HepG2 (cell line): Measurements from ENCODE around the gene TFRC. TPM values are rescaled to one million over a fixed set of nuclear protein-coding genes. Genes with fewer than 3 reads are reported as not detected.
"Not testable (repeated sequence)": the region's sequence is repeated elsewhere in the genome, so short reads cannot be mapped to it uniquely, and the experiment has no call there.

Source experiments
- ATAC-seq: fragments of 200-7000 bp; cut with Tn5 transposase; 3 replicates; pipeline ENCODE4 v1.9.1; 2020; ENCODE audit warnings: mild to moderate bottlenecking, moderate library complexity
- BruUV-seq: library from RNA; stranded (reverse); fragments of 400-500 nt; replicated peaks from 2 replicates; lab custom pipeline; 2021; lab: Mats Ljungman, UMichigan
- CTCF ChIA-PET: fragments of 300-600 bp; formaldehyde crosslinking; extraction: SDS; loops from one replicate; lab custom pipeline; 2021; ENCODE audit warnings: low total read pairs, inconsistent platforms, low intra/inter-chr PET ratio; lab: Yijun Ruan, JAX
- POLR2A ChIA-PET: fragments of 350-600 bp; sonication (Branson Sonifier 250); formaldehyde crosslinking; loops from one replicate; lab custom pipeline; 2020; ENCODE audit warnings: antibody characterized with exemption, inconsistent platforms; lab: Yijun Ruan, JAX
- DNase-seq: peaks from one replicate; pipeline ENCODE4 v3.0.0-alpha.2; 2015; ENCODE audit warnings: low spot score
- FAIRE-seq: peaks from 3 replicates; lab custom pipeline; 2011; peaks lifted over from hg19 to GRCh38; lab: Jason Lieb, UNC
- H2AFZ ChIP-seq: one replicate; pipeline ENCODE4 v1.6.1; 2011; ENCODE audit warnings: low read length, inconsistent platforms
- H3K27ac ChIP-seq: fragments of 300-600 bp; 3 replicates; pipeline ENCODE4 v1.8.0; 2011; ENCODE audit warnings: mixed run types, mild to moderate bottlenecking, mixed read lengths, low read length, inconsistent platforms; ENCODE audit not compliant: insufficient read depth; ENCODE audit errors: extremely low read length
- H3K27me3 ChIP-seq, 2 experiments: fragments of 200-600 bp in 1 of 2; 2 replicates in 1 of 2; 3 replicates in 1 of 2; pipeline versions ENCODE4 v1.6.0 to v1.8.0; 2011; ENCODE audit warnings: low read length in 2 of 2, mild to moderate bottlenecking in 2 of 2, moderate library complexity in 2 of 2, inconsistent platforms in 1 of 2; ENCODE audit not compliant: insufficient read depth in 2 of 2, control insufficient read depth in 1 of 2
- H3K36me3 ChIP-seq, 2 experiments: fragments of 200-600 bp in 1 of 2; replicated peaks in 1 of 2; 2 replicates in 1 of 2; 3 replicates in 1 of 2; pipeline versions ENCODE4 v1.5.1 to v1.8.0; 2011; ENCODE audit warnings: low read length in 2 of 2, inconsistent platforms in 1 of 2; ENCODE audit not compliant: insufficient read depth in 2 of 2, control insufficient read depth in 1 of 2
- H3K4me1 ChIP-seq: 2 replicates; pipeline ENCODE4 v1.5.1; 2012; ENCODE audit warnings: low read length, inconsistent platforms; ENCODE audit not compliant: insufficient read depth
- H3K4me2 ChIP-seq: 2 replicates; pipeline ENCODE4 v1.6.0; 2011; ENCODE audit warnings: low read depth, low read length, inconsistent platforms
- H3K4me3 ChIP-seq, 3 experiments: fragments of 200-600 bp in 1 of 3; sonication (generic), shearing (Covaris generic) in 1 of 3; replicated peaks in 1 of 3; 2 replicates each; pipeline ENCODE4 v1.5.1; 2011 to 2016; ENCODE audit warnings: low read length in 3 of 3, inconsistent platforms in 2 of 3, low read depth in 2 of 3, mild to moderate bottlenecking in 2 of 3, control low read depth in 1 of 3, mixed read lengths in 1 of 3; ENCODE audit not compliant: insufficient read depth in 1 of 3
- H3K79me2 ChIP-seq: one replicate; pipeline ENCODE4 v1.6.1; 2011; ENCODE audit warnings: low read length, inconsistent platforms; ENCODE audit not compliant: insufficient read depth
- H3K9ac ChIP-seq: 2 replicates; pipeline ENCODE4 v1.6.0; 2011; ENCODE audit warnings: mild to moderate bottlenecking, low read depth, low read length, inconsistent platforms; ENCODE audit not compliant: insufficient read depth
- H3K9me3 ChIP-seq: 2 replicates; pipeline ENCODE4 v1.5.1; 2012; ENCODE audit warnings: mild to moderate bottlenecking, low read length
- H4K20me1 ChIP-seq: 2 replicates; pipeline ENCODE4 v1.6.0; 2011; ENCODE audit warnings: inconsistent platforms, mild to moderate bottlenecking, low read length, moderate library complexity; ENCODE audit not compliant: insufficient read depth
- AKAP8 ChIP-seq: sonication (generic); formaldehyde crosslinking; IDR thresholded peaks from 2 replicates; pipeline ENCODE4 v1.5.1; 2020; ENCODE audit warnings: mild to moderate bottlenecking, missing genetic modification reagents
- ATF7-NPFF ChIP-seq: sonication (generic); formaldehyde crosslinking; IDR thresholded peaks from 2 replicates; pipeline ENCODE4 v1.8.1; 2023; ENCODE audit warnings: mild to moderate bottlenecking, low read depth, missing genetic modification reagents, moderate library complexity
- FOXA1 ChIP-seq, 2 experiments: fragments of 450-650 bp in 1 of 2; sonication (generic) in 1 of 2; formaldehyde crosslinking in 1 of 2; IDR thresholded peaks; 2 replicates each; pipeline versions ENCODE4 v1.4.0 to v1.6.1; 2016 to 2020; ENCODE audit warnings: missing genetic modification reagents in 1 of 2
- KDM1A ChIP-seq: IDR thresholded peaks from 2 replicates; pipeline ENCODE4 v1.6.1; 2016; ENCODE audit warnings: missing compliant biosample characterization
- KDM5B ChIP-seq: sonication (generic); formaldehyde crosslinking; IDR thresholded peaks from 2 replicates; pipeline ENCODE4 v1.4.0; 2020; ENCODE audit warnings: missing genetic modification reagents, mild to moderate bottlenecking, borderline replicate concordance
- SMARCC2 ChIP-seq: fragments of 450-650 bp; IDR thresholded peaks from 2 replicates; pipeline ENCODE4 v1.6.1; 2017; ENCODE audit warnings: antibody characterized with exemption, mild to moderate bottlenecking
- SNAPC2 ChIP-seq: sonication (generic); formaldehyde crosslinking; IDR thresholded peaks from 2 replicates; pipeline ENCODE4 v1.8.1; 2022; ENCODE audit warnings: mild to moderate bottlenecking, missing genetic modification reagents
- SP5 ChIP-seq: IDR thresholded peaks from 2 replicates; pipeline ENCODE4 v1.6.1; 2016; ENCODE audit warnings: low read depth, borderline replicate concordance
- ZBTB2 ChIP-seq: sonication (generic); formaldehyde crosslinking; IDR thresholded peaks from 2 replicates; pipeline ENCODE4 v1.8.0; 2022; ENCODE audit warnings: low read depth, missing genetic modification reagents
- ZNF766 ChIP-seq: sonication (generic); formaldehyde crosslinking; IDR thresholded peaks from 2 replicates; pipeline ENCODE4 v1.5.0; 2020; ENCODE audit warnings: missing genetic modification reagents, borderline replicate concordance
- whole genome bisulfite sequencing: methylation state at CpG from one replicate; pipeline ENCODE4 v1.1.6; 2017; ENCODE audit warnings: low lambda C conversion rate; 5-methylcytosine and 5-hydroxymethylcytosine counted together
- in situ Hi-C: cut with HindIII; loops from 2 replicates; pipeline ENCODE4 v1.10.0; 2017; ENCODE audit warnings: low pct_unique_long_range_greater_than_20kb; ENCODE audit not compliant: extremely low pct_ligation_motif_present
- intact Hi-C: fragments of 100-400 bp; cut with micrococcal nuclease; formaldehyde crosslinking; loops from one replicate; pipeline ENCODE4 v1.10.0; 2022; ENCODE audit not compliant: unreplicated experiment
- polyA plus RNA-seq, 8 experiments: library from polyadenylated mRNA; depleted of rRNA in 3 of 8; stranded (reverse) in 7 of 8; unstranded in 1 of 8; fragments of >200 nt; fragmentation: Illumina TruSeq in 4 of 8; extraction: Trizol in 4 of 8; gene quantifications; 2 replicates each; pipeline versions ENCODE4 v1.2.1 to v1.2.3, GENCODE V29; 2011 to 2016; ENCODE audit warnings: low read depth in 4 of 8, missing spikeins in 1 of 8, mixed read lengths in 1 of 8; ENCODE audit not compliant: insufficient read depth in 1 of 8
- total RNA-seq, 5 experiments: library from RNA; depleted of rRNA; stranded (reverse); fragments of >200 nt; fragmentation: Illumina TruSeq; extraction: Trizol; gene quantifications; 2 replicates each; pipeline ENCODE4 v1.2.3, GENCODE V29; 2016; ENCODE audit warnings: low read depth in 1 of 5
- TF ChIP-seq, protein P1 (sequence below): sonication (generic); formaldehyde crosslinking; conservative IDR thresholded peaks from 2 replicates; pipeline ENCODE4 v1.8.1; 2023; ENCODE audit warnings: missing genetic modification reagents

TFRC gene
- total and polyA plus RNA-seq, 2 of the 13 experiments (the other 11 are each of a cell fraction or from before 2014, with no cell fraction given), result 188 to 274 TPM

GRCh38 chr3:196023947-196024346, 57.9 kb downstream of the TFRC start:
- TF ChIP-seq SP5 (CRISPR knock-in tag), result no peak
- no peak for TF ChIP-seq FOXA1 (IDR thresholded peaks at IDR 0.05)
- TF ChIP-seq FOXA1 (CRISPR knock-in tag; IDR thresholded peaks at IDR 0.05), result no peak
- no peak for TF ChIP-seq AKAP8 (CRISPR knock-in tag)
- TF ChIP-seq KDM5B (CRISPR knock-in tag), result no peak
- TF ChIP-seq, protein P1, sequence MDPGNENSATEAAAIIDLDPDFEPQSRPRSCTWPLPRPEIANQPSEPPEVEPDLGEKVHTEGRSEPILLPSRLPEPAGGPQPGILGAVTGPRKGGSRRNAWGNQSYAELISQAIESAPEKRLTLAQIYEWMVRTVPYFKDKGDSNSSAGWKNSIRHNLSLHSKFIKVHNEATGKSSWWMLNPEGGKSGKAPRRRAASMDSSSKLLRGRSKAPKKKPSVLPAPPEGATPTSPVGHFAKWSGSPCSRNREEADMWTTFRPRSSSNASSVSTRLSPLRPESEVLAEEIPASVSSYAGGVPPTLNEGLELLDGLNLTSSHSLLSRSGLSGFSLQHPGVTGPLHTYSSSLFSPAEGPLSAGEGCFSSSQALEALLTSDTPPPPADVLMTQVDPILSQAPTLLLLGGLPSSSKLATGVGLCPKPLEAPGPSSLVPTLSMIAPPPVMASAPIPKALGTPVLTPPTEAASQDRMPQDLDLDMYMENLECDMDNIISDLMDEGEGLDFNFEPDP, result no peak
- no peak for TF ChIP-seq SNAPC2 (CRISPR knock-in tag)
- no peak for TF ChIP-seq ZNF766 (CRISPR knock-in tag)
- no peak for TF ChIP-seq ATF7-NPFF
- no peak for TF ChIP-seq SMARCC2
- no peak for TF ChIP-seq KDM1A
- TF ChIP-seq ZBTB2 (CRISPR knock-in tag), result no peak
- no peaks in the 10 kb centered on the region for H3K79me2 ChIP-seq
- H4K20me1 ChIP-seq, result no peaks in the 10 kb centered on the region
- H3K36me3 ChIP-seq, result no peaks in the 10 kb centered on the region
- DNase-seq (no peak), FAIRE-seq (no peak), ATAC-seq (no peak)
- no peak overlapping the region for H3K27ac ChIP-seq
- H3K4me2 ChIP-seq, result no peak overlapping the region
- no peak overlapping the region for H3K9ac ChIP-seq
- H3K27me3 ChIP-seq, result peaks cover 0 to 9% of the 10 kb centered on the region in 2 experiments; a peak in 1 of 5 replicates
- in situ Hi-C loops (loop anchor here (5.0 to 10.0 kb wide), 2 partner anchors 168 to 491 kb away; partner anchors contain the start of gene SMCO1), intact Hi-C loops (no loop called here)
- 38% methylated on average over 8 of the region's 8 CpGs for WGBS
- H3K9me3 ChIP-seq, result peaks cover 4% of the 10 kb centered on the region; the same call in 1 of the 2 replicates
- ChIA-PET CTCF (interaction anchor here (0.9 kb wide), 1 partner anchor 499 kb away, joined by 3 read pairs; no protein-coding TSS in a partner anchor), POLR2A (no interaction called here)
- H2AFZ ChIP-seq, result no peak overlapping the region
- no peak overlapping the region for H3K4me3 ChIP-seq
- H3K4me1 ChIP-seq, result no peaks in the 10 kb centered on the region
- no TSS peak for BruUV-seq

DNA sequence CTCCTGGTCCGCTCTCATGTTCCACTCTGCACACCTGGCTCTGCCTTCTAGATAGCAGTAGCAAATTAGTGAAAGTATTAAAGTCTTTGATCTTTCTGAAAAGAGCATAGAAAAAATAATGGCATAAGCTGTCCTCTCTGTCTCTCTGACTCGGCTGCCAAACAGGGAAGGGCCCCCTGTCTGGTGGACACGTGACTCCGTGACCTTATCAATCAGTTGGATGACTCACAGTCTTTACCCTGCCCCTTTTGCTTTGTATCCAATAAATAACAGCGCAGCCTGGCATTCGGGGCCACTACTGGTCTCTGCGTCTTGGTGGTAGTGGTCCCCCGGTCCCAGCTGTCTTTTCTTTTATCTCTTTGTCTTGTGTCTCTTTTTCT, 59.4 kb downstream of the TFRC start:
- BruUV-seq, H3K4me1 ChIP-seq, DNase-seq, H3K9me3 ChIP-seq, H3K79me2 ChIP-seq, ATAC-seq, H3K27me3 ChIP-seq, H4K20me1 ChIP-seq, FAIRE-seq, H2AFZ ChIP-seq, H3K4me3 ChIP-seq, CTCF ChIA-PET, H3K36me3 ChIP-seq, H3K4me2 ChIP-seq, H3K27ac ChIP-seq, H3K9ac ChIP-seq: not testable (repeated sequence)
- in situ Hi-C loops, result loop anchor here (5.0 to 10.0 kb wide), 2 partner anchors 170 to 492 kb away; partner anchors contain the start of gene SMCO1
- intact Hi-C loops, result loop anchor here (1.0 kb wide), 1 partner anchor 174 kb away; no protein-coding TSS in a partner anchor
- POLR2A ChIA-PET, result interaction anchor here (1.0 kb wide), 1 partner anchor 496 kb away, joined by 3 read pairs; no protein-coding TSS in a partner anchor
- 68% methylated on average over 8 of the region's 8 CpGs for whole genome bisulfite sequencing
